Fibroblast of villous mesenchyme (primary cell): Measurements from ENCODE around the gene NCOA1. TPM values are rescaled to one million over a fixed set of nuclear protein-coding genes. Genes with fewer than 3 reads are reported as not detected.

Experiments used
- DNase-seq: peaks from one replicate; pipeline ENCODE4 v3.0.0-alpha.2; 2010; ENCODE audit warnings: low read depth
- H3K4me3 ChIP-seq: 2 replicates; pipeline ENCODE4 v1.5.1; 2011; ENCODE audit warnings: low read depth, mild to moderate bottlenecking, low read length
- total RNA-seq: library from RNA; depleted of rRNA; stranded (reverse); fragments of >200 nt; gene quantifications from 2 replicates; pipeline ENCODE4 v1.2.3, GENCODE V29; 2012
- TF ChIP-seq, protein P1 (sequence below): IDR thresholded peaks from 2 replicates; pipeline ENCODE4 v1.5.1; 2012; ENCODE audit warnings: low read depth, mild to moderate bottlenecking, low read length; ENCODE audit not compliant: insufficient read depth

NCOA1 gene
- total RNA-seq, 1 donor, result 19.0 TPM

DNA sequence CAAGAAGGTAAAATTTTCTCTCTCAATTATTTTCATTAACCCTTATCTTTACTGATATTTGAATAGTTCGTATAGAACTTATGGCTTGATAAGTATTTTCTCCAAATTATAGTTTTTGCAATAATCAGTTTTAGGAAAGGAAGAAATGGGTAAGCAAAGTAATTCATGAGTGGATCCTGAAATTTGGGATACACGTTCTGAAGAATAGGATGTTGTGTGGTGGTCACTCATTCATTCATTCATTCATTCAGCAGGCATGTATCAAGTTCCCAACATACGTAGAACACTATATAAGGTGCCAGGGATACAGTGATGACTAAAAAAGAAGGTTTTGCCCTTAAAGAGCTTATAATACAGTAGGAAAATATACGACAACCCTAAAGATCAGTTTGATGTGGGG is 206.7 kb downstream of the NCOA1 start:
- TF ChIP-seq, protein P1, sequence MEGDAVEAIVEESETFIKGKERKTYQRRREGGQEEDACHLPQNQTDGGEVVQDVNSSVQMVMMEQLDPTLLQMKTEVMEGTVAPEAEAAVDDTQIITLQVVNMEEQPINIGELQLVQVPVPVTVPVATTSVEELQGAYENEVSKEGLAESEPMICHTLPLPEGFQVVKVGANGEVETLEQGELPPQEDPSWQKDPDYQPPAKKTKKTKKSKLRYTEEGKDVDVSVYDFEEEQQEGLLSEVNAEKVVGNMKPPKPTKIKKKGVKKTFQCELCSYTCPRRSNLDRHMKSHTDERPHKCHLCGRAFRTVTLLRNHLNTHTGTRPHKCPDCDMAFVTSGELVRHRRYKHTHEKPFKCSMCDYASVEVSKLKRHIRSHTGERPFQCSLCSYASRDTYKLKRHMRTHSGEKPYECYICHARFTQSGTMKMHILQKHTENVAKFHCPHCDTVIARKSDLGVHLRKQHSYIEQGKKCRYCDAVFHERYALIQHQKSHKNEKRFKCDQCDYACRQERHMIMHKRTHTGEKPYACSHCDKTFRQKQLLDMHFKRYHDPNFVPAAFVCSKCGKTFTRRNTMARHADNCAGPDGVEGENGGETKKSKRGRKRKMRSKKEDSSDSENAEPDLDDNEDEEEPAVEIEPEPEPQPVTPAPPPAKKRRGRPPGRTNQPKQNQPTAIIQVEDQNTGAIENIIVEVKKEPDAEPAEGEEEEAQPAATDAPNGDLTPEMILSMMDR, result no peak
- H3K4me3 ChIP-seq, result no peak overlapping the region
- no peak for DNase-seq

DNA sequence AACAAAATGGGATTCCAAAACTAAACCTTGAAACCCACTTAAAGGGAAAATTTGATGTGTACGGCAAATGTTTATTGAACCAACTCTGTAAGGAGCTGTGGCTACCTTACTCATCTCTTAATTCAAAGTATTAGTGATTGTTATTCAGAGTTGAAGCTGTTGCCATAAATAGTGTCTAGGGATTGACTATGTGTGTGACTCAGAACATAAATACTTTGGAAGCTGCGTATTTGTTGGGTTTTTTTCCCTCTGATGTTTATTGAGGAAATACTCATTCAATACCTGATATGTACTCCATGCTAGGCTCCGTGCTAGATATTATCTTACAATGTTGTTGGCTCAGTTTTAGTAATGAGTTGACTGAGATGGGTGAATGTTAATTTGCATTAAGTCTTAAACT is 211.7 kb downstream of the NCOA1 start:
- no peak overlapping the region for H3K4me3 ChIP-seq
- TF ChIP-seq, protein P1, result no peak
- peak; percentile 82 for DNase-seq

DNA sequence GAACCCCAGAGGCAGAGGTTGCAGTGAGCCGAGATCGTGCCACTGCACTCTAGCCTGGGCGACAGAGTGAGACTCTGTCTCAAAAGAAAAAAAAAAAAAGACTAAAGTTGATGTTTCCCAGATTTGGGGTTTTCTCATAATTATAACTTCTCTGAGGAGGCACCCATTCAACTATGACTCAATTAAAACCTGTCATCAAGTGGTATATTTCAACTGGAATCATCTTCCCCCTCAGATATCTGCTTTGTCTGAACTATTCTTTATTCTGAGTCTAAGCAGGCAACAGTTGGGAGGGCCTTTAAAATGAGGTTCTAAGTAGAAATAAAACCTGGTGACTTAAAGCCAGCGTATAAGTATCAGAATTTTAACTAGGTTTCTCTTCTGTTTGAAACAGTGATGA is 213.6 kb downstream of the NCOA1 start:
- DNase-seq, result no peak
- H3K4me3 ChIP-seq, result no peak overlapping the region
- TF ChIP-seq, protein P1, result no peak

GRCh38 chr2:24707143-24707542 is 216.1 kb downstream of the NCOA1 start:
- no peak overlapping the region for H3K4me3 ChIP-seq
- DNase-seq, result no peak
- TF ChIP-seq, protein P1, result no peak

DNA sequence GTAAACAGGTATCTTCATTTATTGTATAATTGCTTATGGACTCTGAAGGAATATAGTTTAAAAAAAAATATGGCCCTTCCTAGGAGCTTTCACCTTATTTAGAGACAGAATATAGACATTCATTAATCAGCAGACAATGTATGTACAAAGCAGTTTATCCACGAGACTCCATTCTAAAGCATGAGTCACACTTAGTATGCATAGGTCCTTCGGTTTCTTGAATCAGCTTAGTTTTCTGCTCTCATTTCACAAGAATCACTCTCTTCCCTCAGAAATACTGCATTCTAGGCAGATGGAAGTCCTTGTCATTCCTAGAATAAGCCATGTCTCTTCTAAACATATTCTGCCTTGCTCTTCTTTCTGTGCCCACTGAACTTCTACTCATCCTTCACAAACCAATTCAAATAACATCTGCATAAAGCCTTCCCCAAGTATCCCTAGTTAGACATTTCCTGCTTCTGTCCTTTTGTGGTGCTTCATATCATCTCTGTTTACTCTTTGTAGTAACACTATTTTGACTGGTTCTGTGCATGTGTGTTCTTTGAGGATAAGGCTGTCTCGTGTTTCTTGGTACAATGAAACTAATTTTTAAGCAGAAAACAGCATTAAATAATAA is 217.6 kb downstream of the NCOA1 start:
- TF ChIP-seq, protein P1, result no peak
- peak; percentile 69 for DNase-seq
- no peak overlapping the region for H3K4me3 ChIP-seq

DNA sequence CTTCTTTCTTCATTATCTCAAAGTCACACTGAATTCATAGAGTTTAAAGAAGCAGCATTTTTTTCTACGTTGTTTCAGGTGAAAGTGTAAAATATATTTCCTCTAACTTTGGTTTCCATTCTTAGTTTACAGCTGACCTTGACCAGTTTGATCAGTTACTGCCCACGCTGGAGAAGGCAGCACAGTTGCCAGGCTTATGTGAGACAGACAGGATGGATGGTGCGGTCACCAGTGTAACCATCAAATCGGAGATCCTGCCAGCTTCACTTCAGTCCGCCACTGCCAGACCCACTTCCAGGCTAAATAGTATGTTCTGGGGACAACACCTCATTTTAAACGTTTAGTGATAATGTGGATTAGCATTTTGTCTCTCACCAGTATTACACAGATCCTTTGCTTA is 219.8 kb downstream of the NCOA1 start:
- H3K4me3 ChIP-seq, result no peak overlapping the region
- DNase-seq, result no peak
- TF ChIP-seq, protein P1, result no peak

- TF ChIP-seq, protein P1, result no peak
- H3K4me3 ChIP-seq, result no peak overlapping the region
- DNase-seq, result no peak
These were observed 220.8 kb downstream of the NCOA1 start for GRCh38 chr2:24711865-24712264.
